Measurements from ENCODE around the gene NSG2. TPM values are rescaled to one million over a fixed set of nuclear protein-coding genes. Genes with fewer than 3 reads are reported as not detected.

The NSG2 gene
- total and polyA plus RNA-seq, 12 donors, result 0.11 to 0.82 (median 0.34) TPM; not detected in 2

GRCh38 chr5:174118823-174119467 lies 73.4 kb downstream of the NSG2 start:
- peaks cover 0 to 2% (median 0%) of the 10 kb centered on the region in 11 donors for H3K9me3 ChIP-seq
- H3K27ac ChIP-seq, result no peak overlapping the region
- no peak overlapping the region for H3K4me3 ChIP-seq
- ATAC-seq, result no peak
- H3K36me3 ChIP-seq, result no peaks in the 10 kb centered on the region
- WGBS, 2 donors, result 75 to 80% methylated on average over 9 of the region's 9 CpGs
- H3K27me3 ChIP-seq, result peaks cover 0 to 13% (median 0%) of the 10 kb centered on the region in 7 donors
- intact Hi-C loops (cut with DNase I), result no loop called here
- TF ChIP-seq, protein P1, sequence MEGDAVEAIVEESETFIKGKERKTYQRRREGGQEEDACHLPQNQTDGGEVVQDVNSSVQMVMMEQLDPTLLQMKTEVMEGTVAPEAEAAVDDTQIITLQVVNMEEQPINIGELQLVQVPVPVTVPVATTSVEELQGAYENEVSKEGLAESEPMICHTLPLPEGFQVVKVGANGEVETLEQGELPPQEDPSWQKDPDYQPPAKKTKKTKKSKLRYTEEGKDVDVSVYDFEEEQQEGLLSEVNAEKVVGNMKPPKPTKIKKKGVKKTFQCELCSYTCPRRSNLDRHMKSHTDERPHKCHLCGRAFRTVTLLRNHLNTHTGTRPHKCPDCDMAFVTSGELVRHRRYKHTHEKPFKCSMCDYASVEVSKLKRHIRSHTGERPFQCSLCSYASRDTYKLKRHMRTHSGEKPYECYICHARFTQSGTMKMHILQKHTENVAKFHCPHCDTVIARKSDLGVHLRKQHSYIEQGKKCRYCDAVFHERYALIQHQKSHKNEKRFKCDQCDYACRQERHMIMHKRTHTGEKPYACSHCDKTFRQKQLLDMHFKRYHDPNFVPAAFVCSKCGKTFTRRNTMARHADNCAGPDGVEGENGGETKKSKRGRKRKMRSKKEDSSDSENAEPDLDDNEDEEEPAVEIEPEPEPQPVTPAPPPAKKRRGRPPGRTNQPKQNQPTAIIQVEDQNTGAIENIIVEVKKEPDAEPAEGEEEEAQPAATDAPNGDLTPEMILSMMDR (IDR thresholded peaks at IDR 0.05), result no peak
- DNase-seq, result no peak
- no peaks in the 10 kb centered on the region for H3K4me1 ChIP-seq

DNA sequence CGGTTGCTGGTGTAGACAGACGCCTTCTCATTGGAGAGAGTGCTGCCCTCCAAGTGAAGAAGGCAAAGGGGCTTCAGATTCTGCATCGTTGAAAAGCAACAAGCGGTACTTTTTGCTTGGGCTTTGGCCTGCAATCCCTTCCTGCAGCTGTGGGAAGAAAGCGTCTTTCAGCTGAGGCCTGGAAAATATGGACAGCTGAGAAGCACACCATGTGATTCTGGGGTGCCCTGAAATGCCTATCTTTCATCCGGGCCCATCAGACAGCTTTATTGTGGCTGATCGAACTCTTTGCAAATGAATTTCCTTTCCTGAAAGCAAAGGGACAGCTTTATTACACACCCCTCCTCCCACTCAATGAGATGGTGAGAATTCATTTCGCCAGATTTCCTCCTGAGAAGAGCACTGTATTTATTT lies 74.0 kb downstream of the NSG2 start:
- TF ChIP-seq, protein P1 (IDR thresholded peaks at IDR 0.05), result no peak
- Histone ChIP-seq H3K27ac (no peak overlapping the region), H3K36me3 (no peaks in the 10 kb centered on the region), H3K27me3 (peaks cover 0 to 13% (median 0%) of the 10 kb centered on the region in 7 donors), H3K4me1 (no peaks in the 10 kb centered on the region), H3K4me3 (no peak overlapping the region), H3K9me3 (peaks cover 0 to 7% (median 0%) of the 10 kb centered on the region in 11 donors)
- intact Hi-C loops (cut with DNase I), result no loop called here
- no peak for ATAC-seq
- no peak for DNase-seq
- 60 to 66% methylated on average over 8 of the region's 8 CpGs for WGBS, 2 donors

- TF ChIP-seq, protein P1 (IDR thresholded peaks at IDR 0.05), result no peak
- peaks cover 0 to 10% (median 0%) of the 10 kb centered on the region in 7 donors for H3K27me3 ChIP-seq
- intact Hi-C loops (cut with DNase I), result no loop called here
- H3K9me3 ChIP-seq, result peaks cover 0 to 17% (median 0%) of the 10 kb centered on the region in 11 donors
- WGBS, 2 donors, result 55 to 79% methylated on average over 1 of the region's 1 CpG
- H3K4me3 ChIP-seq, result no peak overlapping the region
- no peaks in the 10 kb centered on the region for H3K4me1 ChIP-seq
- ATAC-seq, result no peak
- no peaks in the 10 kb centered on the region for H3K36me3 ChIP-seq
- H3K27ac ChIP-seq, result no peak overlapping the region
- no peak for DNase-seq
Observed at GRCh38 chr5:174120401-174121005, 75.0 kb downstream of the NSG2 start.

GRCh38 chr5:174134545-174134944 lies 89.0 kb downstream of the NSG2 start:
- intact Hi-C loops (cut with DNase I), result no loop called here
- Histone ChIP-seq H3K4me3 (no peak overlapping the region), H3K27ac (no peak overlapping the region), H3K36me3 (no peaks in the 10 kb centered on the region), H3K9me3 (peaks cover 0 to 8% (median 0%) of the 10 kb centered on the region in 11 donors), H3K27me3 (peaks cover 0 to 9% (median 0%) of the 10 kb centered on the region in 7 donors), H3K4me1 (no peaks in the 10 kb centered on the region)
- ATAC-seq (no peak), DNase-seq (no peak)
- TF ChIP-seq, protein P1 (IDR thresholded peaks at IDR 0.05), result no peak
- WGBS, 2 donors, result 76 to 84% methylated on average over 1 of the region's 1 CpG

All from heart right ventricle (tissue), 16 donors.